ENCODE data around the gene TBC1D7.

The TBC1D7 gene

DNA sequence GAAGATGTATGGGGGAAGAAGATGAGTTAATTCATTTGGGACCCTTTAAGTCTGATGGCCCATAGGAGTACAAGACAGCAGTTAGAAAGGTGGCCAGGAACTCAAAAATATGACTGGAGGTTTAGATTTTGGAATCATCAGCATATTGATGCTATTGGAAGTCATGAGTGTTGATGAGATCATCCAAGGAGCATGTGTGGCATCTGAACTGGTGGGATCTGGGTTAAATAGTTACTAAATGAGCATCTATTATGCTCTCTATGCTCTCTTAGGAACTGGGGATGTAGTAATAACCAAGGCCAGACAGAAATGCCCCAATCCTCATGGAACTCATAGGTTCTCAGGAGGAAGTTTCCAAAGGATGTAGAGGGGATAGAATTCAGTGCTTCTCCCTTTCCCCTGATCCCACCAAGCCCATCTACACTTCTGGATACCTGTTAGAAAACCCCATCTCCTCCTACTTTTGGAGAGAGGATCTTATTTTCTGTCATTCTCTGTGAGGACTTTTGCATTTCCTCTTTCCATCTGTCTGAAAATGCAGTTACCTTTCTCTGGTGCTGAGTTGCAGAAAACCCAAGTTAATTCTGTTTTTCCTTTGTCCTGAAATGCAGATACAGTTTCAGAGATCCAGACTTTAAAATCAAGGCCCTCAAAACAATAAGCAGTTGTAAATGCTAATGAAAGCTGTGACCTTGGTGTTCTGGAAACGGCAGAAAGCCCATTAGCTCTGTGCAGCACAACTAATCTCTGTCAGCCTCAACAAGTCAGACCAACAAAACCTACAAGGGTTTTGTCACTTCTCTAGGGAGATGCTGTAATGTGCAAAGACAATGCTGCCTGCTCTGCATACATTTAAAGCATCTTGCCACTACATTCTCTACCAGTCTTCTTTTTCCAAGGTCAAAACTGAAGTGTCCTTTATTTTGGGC, 65.8 kb downstream of the TBC1D7 start:
- TF ChIP-seq JUND (IDR thresholded peaks at IDR 0.05; ENCODE audit: low read depth): no peak
- in situ Hi-C loops (cut with HindIII; ENCODE audit: low pct_unique_long_range_greater_than_20kb, low sequenced_read_pairs): no loop called here
- DNase-seq (ENCODE audit: low read depth in 1 of 2, low spot score in 1 of 2): no peak

DNA sequence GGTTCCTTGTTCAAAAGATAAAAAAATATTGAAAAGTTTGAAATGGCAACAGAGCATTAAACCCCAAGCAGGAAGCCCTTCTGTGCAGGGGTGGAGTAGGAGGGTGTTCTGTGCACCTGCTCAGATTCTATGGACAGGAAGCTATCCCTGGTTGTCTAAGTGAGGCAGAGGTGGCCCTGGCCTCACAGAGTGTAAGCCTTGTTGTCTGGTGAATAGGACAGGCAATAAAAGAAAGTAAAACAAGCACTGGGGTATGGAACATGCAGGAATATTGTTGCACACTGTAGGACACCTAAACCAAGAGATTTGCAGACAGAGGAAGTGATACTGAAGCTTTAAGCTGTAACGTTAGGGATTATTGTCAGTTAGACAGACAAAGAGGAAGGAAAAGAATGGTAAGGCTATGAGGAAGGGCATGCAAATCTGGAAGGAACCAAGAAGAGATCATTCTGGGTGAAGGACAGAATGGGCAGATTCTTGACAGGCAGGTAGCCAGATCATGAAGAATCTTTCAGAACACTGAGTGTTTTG, 66.8 kb downstream of the TBC1D7 start:
- no peak for TF ChIP-seq JUND (IDR thresholded peaks at IDR 0.05; ENCODE audit: low read depth)
- no peak for DNase-seq (ENCODE audit: low read depth in 1 of 2, low spot score in 1 of 2)
- in situ Hi-C loops (cut with HindIII; ENCODE audit: low pct_unique_long_range_greater_than_20kb, low sequenced_read_pairs): no loop called here

DNA sequence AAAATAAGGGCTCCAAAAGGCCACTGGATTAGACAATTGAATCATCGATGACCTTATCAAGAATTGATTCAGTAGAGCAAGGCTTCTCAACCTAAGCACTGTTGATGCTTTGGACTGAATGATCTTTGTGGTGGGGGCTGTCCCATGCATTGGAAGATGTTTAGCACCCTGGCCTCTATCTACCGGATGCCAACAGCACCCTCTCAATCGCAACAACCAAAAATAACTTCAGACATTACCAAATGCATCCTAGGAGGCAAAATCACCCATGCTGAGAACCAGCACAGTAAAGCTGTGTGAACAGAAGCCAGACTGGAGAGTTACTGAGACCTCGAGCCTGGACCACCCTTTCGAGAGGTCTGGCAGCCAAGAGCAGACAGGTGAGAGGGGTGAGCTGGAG, 67.5 kb downstream of the TBC1D7 start:
- no peak for DNase-seq (ENCODE audit: low read depth in 1 of 2, low spot score in 1 of 2)
- no peak for TF ChIP-seq JUND (IDR thresholded peaks at IDR 0.05; ENCODE audit: low read depth)
- in situ Hi-C loops (cut with HindIII; ENCODE audit: low pct_unique_long_range_greater_than_20kb, low sequenced_read_pairs): no loop called here

GRCh38 chr6:13260101-13260598, 68.2 kb downstream of the TBC1D7 start:
- no peak for DNase-seq (ENCODE audit: low read depth in 1 of 2, low spot score in 1 of 2)
- no peak for TF ChIP-seq JUND (IDR thresholded peaks at IDR 0.05; ENCODE audit: low read depth)
- in situ Hi-C loops (cut with HindIII; ENCODE audit: low pct_unique_long_range_greater_than_20kb, low sequenced_read_pairs): no loop called here

DNA sequence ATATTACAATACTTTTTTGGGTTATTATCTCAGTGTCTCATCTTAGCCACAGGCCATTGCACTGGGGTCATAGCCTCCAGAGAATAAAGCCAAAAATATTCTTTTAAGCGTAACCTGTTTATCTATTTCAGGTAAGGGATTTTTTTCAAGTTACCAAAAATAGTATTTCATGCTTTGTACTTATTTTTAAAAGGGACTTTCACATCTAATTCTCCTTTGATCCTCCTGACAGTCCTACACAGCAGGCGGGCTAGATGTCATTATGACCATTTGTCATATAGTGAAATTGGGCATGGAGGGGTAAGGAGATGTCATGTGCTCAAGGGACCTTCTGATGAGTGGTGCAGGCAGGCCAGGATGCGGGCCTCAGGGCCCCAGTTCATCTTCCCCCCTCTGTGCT, 68.9 kb downstream of the TBC1D7 start:
- in situ Hi-C loops (cut with HindIII; ENCODE audit: low pct_unique_long_range_greater_than_20kb, low sequenced_read_pairs): no loop called here
- no peak for TF ChIP-seq JUND (IDR thresholded peaks at IDR 0.05; ENCODE audit: low read depth)
- DNase-seq (ENCODE audit: low read depth in 1 of 2, low spot score in 1 of 2): no peak

DNA sequence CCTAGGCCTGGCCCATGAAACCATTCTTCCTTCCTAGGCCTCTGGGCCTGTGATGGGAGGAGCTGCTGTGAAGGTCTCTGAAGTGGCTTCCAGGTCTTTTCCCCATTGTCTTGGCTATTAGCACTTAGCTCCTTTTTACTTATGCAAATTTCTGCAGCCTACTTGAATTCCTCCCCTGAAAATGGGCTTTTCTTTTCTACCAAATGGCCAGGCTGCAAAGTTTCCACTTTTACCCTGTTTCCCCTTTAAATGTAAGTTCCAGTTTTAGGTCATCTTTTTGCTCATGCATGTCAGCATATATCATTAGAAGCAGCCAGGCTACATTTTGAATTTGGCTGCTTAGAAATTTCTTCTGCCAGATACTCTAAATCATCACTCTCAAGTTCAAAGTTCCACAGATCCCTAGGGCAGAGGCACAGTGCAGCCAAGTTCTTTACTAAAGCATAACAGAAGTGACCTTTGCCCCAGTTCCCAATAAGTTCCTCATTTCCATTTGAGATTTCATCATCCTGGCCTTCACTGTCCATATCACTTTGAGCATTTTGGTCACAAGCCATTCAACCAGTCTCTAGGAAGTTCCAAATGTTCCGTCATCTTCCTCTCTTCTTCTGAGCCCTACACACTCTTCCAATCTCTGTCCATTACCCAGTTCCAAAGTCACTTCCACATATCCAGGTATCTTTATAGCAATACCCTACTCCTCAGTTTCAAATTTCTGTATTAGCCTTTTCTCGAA, 71.9 kb downstream of the TBC1D7 start:
- no peak for DNase-seq (ENCODE audit: low read depth in 1 of 2, low spot score in 1 of 2)
- no peak for TF ChIP-seq JUND (IDR thresholded peaks at IDR 0.05; ENCODE audit: low read depth)
- in situ Hi-C loops (cut with HindIII; ENCODE audit: low pct_unique_long_range_greater_than_20kb, low sequenced_read_pairs): no loop called here

All from T47D (cell line).